ENCODE results near the gene SLC5A9.
A peak's percentile ranks its signal among the peaks of the same experiment; 100 is the strongest.

SLC5A9 gene

DNA sequence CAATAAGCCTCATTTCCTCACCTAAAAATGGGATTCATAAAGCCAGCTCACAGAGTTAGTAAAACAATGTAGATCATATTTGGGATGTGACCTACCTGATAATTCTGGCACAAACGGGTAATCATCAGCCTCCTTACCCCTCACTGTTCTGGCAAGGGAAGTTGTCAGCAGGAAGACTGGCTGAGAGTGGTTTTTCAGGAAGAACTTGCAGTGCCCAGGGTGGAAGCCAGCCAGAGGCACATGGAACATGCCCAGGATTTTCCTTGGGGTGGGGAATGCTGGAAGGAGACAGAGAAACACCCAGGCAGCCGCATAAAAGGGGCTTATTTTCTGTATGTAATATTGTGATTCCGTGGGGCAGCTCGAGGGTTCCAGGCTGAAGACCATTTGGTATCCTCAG, 7.7 kb upstream of the SLC5A9 start:
- no peak for DNase-seq

DNA sequence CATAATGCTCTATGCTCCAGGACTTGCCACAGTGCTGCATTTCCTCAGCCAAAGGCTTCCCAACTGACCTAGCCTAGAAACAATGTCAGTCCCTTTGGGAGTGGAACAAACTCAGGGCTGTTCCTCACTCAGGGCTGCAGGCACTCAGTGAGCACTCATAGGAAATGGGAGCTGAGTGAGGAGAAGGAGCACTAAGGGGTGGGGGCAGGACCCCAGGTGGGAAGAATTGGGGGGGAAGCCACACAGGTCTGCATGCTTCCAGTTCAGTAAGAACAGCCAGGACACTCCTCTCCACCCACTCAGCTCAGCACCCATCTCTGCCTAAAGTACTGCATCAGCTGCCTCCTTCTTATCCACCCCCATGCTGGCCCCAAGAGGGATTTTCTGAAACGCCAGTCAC, 7.3 kb upstream of the SLC5A9 start:
- no peak for DNase-seq

DNA sequence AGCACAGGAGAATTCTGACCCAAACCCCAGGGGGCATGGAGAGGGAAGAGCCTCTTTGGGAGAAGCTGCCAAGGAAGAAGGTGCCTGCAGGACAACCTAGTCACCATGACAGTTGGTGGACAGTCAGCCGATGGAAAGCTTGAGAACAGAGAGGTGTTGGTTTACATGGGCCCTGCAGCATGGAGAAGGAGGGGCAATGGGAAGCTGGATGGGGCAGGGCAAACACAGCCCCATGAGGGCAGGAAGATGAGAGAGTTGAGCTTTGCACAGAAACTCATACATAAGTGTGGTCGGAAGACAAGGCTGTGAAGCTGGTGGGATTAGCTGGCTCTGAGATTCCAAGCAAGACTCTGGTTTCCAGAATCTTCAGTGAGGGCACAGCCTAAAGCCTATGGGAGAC, 6.6 kb upstream of the SLC5A9 start:
- DNase-seq: no peak

DNA sequence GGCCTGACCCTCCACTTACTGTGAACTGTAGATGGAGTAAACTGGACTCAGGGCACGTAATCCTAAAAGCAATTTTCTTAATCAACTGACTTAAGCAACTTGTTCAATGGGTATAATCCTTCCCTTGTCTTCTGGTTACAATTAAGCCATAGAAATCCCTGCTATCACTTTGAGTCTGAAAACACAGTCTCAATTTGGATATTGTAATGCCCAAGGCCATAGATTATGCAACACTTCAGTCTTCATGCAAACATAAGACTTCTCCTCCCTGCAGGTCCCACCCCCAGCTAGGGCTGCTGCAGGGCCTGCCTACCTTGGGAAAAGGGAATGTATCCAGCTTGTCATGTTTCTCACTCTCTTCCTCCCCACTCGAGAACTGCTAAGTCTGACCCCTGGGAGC, 6.2 kb upstream of the SLC5A9 start:
- no peak for DNase-seq

DNA sequence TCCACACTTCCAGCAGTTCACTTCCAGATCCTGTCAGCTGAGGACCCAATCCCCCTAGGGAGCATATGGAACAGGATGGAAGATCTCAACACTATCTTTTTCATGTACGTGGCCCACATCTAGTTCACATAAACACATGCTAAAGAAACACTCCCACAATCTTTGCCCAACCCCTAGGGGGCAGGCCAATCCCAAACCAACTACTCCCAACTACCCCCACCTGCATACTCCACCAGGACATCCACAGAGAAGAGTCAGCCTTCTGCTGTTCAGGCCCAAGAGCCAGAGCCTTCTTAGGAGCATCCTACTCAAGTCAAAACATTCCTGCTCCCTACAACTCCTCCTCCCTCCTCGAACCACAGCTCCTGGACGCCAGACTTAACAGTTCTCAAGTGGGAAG, 5.6 kb upstream of the SLC5A9 start:
- DNase-seq: no peak

DNA sequence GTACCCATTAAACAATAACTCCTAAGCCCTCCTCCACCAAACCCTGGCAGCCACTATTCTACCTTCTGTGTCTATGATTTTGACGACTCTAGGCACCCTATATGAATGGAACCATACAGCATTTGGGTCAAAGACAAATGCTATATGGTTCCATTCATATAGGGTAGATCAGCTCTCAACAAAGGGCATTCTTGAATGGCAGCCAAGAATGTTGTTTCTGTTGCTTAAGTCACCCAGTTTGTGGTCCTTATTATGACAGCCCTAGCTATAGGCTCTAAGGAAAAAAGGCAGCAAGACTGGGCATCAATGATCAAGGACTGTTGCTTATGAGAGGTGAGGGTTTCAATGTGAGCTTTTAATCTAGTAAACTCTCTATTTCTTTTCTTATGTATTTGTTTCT, 4.7 kb upstream of the SLC5A9 start:
- DNase-seq: no peak

DNA sequence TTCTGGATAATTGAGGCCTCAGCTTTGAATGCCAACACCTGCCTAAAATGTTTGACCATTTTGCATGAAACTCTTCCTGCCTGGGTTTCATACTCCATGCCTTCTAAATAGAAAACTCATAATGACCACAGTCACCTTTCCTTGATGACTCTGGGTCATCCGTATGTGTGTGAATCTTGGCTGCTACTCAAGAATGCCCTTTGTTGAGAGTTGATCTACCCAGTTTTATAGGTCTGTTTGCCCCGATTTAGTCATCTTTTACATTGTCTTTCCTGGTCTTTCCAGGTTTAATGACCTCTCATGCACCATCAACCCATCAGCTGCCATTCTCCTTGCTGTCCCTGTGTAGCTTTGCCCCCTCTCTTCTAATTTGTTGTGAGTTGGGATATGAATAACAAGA, 2.7 kb upstream of the SLC5A9 start:
- DNase-seq: no peak

DNA sequence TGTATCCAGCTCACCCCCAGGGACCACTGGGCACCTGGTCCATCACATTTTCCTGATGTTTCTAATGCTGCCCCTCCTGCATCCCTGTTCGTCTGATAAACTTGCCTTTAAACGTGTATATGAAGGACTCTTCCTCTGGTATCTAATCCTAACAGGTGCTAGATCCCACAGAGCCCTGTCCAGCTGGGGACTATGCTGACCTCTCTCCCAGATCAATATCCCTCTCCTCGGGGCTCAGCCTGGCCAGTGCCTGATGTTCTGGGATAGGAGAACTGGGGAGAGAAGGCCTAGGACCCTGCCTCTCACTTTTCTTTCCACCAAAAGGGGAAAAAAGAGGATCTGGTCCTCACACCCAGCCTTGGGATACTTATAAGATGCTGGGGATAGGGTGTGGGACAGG, 1.4 kb upstream of the SLC5A9 start:
- DNase-seq: no peak

DNA sequence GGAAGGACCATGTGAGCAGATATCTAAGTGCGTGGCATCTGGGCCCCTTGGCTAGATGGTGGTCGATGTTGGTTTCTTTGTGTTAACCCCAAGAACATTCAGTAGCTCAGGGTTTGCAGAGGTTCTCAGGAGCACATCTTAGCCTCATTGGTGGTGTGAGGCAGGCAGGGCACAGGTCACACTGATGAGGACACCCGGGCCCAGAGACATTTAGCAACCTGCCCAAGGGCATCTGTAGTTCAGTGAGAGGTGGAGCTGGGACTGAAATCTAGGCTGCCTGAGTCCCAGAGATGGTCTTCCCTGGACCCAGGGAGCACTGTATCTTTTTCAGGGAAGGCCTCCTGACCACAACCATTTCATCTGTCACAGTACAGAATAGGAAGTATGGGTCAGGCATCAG, 859 bp upstream of the SLC5A9 start:
- no peak for DNase-seq

DNA sequence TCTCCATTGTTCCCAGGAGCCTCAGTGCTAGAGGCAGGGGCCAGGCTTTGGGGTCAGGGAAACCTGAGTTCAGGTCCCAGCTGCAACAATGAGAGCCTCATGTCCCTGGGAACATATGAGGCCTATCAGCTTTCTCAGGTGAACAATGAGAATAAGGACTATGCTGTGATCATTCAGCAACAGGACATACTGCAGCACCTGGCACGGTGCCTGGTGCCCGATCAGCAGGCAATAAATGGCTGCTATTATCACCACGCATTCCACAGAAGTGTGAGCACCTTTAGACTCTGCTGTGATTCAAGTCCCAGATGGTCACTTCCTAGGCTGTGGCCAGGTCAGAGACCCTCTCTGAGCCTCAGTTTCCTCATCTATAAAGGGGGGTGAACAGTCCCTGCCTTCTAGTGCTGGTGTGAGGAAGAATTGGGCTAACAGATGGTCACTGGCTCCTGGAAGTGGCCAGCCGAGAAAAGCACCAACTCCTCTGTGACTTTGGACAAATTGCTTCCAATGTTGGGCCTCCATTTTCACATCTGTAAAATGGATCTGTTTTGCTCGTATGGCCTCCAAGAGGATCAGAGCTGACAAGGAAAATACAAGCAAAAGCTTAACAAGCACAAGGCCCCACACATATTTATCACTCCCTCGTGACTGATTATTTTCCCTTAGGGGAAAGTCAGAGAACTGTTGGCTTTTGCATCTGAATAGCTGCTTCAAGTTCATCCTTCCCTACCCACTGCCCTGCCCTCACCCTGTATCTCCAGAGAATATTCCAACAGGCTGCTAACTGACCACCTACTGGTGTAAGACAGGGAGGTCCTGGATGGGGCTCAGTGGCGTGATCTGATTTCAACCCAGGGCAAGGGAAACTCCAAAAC, 1.1 kb downstream of the SLC5A9 start:
- no peak for DNase-seq

DNA sequence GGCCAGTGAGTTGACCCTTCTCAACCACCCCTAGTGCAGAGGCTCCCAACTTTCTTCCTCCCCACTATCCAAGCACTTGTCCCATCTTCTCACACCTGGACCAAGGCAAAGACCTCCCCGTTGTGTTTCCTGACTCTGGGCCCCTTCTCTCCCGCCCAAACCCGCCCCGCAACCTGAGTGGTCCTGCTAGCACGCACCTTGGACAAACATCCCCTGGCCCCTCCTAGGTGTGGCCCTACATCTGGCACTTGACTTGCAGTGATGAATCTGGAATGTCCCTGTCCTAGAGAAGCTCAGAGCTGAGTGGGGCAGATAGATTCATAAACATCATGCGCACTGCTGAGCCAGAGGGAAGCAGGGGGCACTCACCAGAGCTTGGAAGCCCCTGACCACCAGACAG, 2.3 kb downstream of the SLC5A9 start:
- DNase-seq: no peak

DNA sequence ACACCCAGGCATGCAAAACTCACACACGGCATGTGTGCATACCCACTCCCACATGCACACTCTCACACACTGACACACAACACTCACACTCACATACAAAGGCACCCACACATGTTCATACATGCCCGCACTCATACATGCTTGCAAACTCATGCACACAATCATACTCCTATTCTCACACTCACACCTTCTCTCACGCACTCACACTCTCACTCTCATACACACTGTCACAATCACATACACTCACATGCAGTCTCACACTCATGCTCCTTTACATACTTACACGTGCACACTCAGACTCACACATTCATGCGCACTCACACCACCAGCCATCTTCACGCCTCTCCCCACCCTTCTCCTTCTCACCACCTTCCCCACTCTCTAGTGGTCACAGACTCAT, 3.1 kb downstream of the SLC5A9 start:
- DNase-seq: no peak

DNA sequence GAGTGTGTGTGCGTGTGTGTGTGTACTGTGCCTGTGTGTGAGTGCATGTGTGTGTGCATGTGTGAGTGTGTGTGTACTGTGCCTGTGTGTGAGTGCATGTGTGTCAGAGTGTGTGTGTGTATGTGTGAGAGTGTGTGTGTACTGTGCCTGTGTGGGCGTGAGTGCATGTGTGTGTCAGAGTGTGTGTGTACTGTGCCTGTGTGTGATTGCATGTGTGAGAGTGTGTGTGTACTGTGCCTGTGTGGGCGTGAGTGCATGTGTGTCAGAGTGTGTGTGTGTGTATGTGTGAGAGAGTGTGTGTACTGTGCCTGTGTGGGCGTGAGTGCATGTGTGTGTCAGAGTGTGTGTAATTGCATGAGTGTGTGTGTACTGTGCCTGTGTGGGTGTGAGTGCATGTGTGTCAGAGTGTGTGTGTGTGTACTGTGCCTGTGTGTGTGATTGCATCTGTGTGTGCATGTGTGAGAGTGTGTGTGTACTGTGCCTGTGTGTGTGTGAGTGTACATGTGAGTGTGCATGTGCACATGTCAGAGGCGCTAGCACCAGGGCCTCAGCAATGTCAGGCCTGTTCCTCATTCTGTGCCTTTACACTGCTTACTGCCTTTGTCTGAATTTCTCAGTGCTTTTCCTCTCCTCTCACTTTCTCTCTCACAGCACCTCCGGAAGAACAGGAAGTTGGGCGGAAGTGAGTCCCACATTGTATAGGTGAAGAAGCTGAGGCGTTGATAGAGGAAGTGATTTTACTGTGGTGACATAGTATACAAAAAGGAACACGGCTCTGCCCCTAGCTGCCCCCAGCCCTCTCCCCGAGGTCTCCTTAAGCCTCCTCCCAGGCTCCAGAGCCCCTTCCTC, 4.9 kb downstream of the SLC5A9 start:
- DNase-seq: peak; percentile 8

DNA sequence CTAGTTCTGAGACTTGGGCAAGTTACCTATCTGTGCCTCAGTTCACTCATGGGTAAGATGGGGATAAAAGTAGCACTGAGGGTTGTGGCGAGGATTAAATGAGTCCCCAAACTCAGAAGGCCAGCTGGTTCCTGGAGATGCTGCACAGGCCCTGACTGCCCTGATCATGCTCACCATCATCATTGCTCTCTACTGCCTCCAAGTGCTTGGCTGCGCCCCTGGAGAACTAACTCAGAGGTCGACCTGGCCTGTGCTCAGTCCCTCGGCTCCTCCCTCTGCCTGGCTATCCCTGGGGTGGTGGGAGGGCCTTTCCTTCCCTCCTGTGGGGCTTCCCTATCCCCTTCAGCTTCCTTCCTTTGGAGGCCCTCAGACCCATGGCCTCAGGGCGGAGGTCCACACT, 5.6 kb downstream of the SLC5A9 start:
- DNase-seq: no peak

DNA sequence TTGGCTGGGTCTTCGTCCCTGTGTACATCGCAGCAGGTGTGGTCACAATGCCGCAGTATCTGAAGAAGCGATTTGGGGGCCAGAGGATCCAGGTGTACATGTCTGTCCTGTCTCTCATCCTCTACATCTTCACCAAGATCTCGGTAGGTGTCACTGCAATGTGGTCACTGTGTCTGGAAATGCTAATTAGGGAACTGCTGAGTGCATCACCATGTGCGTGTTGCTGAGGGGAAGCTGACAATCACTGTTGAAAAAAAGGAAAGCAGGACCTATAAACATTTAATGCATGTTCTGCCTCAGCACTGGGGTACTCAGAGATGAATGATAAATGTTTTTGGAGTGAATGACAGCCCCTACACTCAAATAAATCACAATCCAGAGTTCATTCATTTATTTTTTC, 6.8 kb downstream of the SLC5A9 start:
- peak; percentile 33 for DNase-seq

DNA sequence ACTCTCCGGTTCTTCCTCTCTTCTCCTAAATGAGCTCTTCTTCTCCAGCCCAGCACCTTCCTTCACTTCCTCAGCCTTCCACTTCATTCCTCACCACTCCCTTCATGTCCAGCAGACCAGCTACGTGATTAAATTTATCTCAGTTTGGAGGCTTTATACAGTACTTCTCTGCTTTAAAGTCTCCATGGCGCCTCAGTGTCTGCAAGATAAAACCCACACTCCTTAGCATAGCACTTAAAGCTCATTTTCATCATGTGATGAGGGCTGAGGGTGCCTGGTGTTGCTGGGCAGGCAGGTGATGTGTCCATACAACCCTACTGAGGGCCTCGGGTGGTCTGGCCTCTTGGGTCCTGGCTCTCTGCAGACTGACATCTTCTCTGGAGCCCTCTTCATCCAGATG, 7.7 kb downstream of the SLC5A9 start:
- no peak for DNase-seq

DNA sequence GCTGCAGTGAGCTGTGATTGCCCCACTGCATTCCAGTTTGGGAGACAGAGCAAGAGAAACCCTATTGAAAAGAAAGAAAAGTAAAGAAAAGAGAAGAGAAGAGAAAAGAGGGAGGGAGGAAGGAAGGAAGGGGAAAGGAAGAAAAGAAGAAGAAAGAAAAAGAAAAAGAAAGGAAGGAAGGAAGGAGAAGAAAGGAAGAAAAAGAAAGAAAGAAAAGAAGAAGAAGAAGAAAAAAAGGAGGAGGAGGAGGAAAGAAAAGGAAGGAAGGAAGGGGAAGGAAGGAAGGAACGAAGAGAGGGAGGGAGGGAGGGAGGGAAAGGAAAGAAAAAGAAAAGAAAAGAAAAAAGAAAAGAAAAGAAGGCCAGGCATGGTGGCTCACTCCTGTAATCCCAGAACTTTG, 10.2 kb downstream of the SLC5A9 start:
- no peak for DNase-seq

DNA sequence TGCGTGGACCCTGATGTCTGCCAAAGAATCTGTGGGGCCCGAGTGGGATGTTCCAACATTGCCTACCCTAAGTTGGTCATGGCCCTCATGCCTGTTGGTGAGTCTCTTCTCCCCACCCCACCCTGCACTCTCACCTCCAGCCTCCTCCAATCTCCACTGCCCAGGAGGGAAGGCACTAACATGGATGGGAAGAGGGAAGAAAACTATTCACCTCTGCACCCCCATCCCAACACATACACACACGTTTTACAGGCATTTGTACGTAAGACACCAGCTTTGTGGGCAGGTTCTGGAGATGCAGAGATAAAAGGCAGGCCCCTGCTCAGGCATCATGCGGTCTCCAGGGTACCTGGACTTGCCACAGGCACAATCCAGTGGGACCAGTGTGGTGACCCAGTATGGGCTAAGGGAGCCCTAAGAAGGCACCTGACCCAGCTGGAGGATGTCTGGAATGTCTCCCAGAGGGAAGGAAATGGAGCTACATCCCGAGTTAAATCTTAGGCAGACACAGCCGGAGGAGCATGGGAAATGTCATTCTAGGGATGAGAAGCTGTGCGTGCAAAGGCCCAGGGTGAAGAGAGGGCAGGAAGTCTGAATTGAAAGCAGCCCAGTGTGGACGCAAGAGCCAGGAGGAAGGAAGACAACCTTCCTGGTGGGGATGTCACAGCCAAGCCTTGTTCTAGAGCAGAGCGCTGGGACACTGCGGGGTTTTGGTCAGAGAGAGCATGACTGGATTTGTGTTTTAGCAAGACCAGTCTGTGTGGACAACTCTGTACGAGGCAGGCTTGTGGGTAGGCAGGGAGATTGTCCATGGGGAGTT, 11.4 kb downstream of the SLC5A9 start:
- DNase-seq: no peak

DNA sequence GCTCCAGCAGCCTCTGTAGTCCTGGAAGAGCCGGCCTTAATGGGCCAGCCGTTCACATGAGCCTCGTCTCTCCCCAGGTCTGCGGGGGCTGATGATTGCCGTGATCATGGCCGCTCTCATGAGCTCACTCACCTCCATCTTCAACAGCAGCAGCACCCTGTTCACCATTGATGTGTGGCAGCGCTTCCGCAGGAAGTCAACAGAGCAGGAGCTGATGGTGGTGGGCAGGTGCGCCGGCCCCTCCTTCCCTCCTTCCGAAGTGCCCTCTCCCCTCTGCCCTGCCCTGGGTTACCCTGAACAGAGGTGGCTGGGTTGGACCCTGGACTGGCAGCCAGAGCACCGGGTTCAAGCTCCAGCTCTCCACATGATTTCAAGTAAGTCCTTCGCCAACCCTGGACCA, 13.1 kb downstream of the SLC5A9 start:
- no peak for DNase-seq

DNA sequence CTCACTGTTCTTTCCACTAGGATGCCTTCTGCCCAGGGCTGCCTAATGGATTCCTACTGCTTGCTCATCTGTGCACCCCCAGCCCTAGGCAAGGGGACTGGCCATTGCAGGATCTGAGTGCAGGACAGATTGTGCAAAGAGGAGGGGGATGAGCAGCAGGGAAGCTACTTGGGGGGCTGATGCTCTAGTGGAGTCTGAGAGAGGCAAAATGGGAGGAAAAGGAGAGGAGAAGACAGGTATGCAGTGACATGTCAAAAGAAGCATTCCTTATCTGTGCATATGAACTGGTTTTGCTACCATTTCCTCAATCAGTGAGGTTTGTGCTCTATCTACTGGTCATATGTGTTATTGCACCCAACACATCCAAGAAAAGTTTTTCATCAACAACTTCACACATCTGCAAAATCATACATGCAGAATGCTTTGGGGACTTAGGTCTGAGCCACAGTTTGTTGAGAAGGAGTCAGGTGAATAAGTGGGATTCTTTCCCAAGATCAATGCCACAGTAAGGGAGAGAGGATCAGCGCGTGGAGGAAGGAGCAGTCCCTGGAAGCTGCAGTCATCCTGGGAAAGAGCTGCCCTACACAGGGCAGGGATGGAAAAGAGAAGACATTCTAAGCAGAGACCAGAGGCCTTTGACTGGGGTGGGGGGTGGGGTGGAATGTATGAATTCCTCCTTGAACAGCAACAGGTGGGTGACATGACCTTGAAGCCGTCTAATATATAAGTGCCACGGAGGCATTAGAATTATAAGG, 14.4 kb downstream of the SLC5A9 start:
- peak; percentile 47 for DNase-seq

DNA sequence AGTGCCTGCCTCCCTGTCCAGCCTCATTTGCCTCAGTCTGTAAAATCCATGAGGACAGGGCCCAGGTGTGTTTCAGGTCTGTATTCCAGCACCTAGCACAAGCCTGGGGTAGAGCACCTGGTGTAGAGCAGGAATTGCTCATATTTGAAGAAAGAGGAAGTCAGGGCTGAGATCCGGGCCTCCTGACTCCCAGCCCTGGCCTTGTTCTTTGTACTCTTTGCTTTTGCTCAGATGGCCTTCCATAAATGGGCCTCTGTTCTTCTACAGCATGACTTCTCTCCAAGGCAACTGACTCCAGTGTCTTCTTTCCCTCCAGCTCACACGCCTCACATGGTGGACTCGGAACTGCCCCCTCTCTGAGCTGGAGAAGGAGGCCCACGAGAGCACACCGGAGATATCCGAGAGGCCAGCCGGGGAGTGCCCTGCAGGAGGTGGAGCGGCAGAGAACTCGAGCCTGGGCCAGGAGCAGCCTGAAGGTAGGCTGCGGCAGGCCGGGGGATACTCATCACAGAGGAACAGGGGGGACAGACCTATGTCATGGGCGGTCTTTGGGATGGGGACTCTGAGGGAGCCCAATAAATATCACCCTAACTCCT, 19.7 kb downstream of the SLC5A9 start:
- no peak for DNase-seq

DNA sequence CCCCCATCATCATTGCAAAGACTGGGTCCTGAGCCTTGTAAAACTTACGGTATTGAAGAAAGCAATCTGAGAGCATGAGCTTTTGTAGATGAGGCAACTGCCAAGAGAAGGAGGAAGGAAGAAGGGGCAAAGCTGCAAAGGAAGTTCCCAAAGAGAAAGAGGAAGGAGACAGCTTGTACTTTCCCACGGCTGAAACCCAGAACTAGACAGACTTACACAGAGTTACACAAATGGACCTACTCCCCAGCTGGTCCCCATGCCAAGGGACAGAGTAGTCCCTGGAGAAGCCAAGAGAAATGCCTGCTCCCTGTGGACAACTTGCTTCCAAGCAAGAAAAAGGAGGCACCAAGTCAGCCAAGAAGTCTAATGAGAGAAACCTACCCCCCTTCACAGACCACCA, 22.6 kb downstream of the SLC5A9 start:
- peak; percentile 86 for DNase-seq
